Measurements from ENCODE around the gene GUK1. TPM values are rescaled to one million over a fixed set of nuclear protein-coding genes. Genes with fewer than 3 reads are reported as not detected.

Gene GUK1
- total RNA-seq, 2 experiments from 2014 or later: 375 to 376 TPM

GRCh38 chr1:228175316-228176023, 35.4 kb downstream of the GUK1 start:
- peaks cover 2% of the 10 kb centered on the region for H3K4me1 Mint-ChIP-seq (ENCODE audit: low read depth)
- no peak overlapping the region for H3K27ac Mint-ChIP-seq
- no peaks in the 10 kb centered on the region for H3K36me3 Mint-ChIP-seq (ENCODE audit: low read depth)
- ChIA-PET CTCF (interaction anchor here (6.2 kb wide), 1 partner anchor 9 kb away, joined by 28 read pairs; the partner anchor contains the start of gene IBA57), POLR2A (interaction anchor here (1.1 kb wide), 1 partner anchor 29 kb away, joined by 3 read pairs; no protein-coding TSS in a partner anchor)
- no peak for TF ChIP-seq CTCF (IDR thresholded peaks at IDR 0.05)
- ATAC-seq: no peak
- no peaks in the 10 kb centered on the region for H3K9me3 Mint-ChIP-seq
- intact Hi-C loops (cut with micrococcal nuclease): no loop called here
- no peak overlapping the region for H3K4me3 Mint-ChIP-seq
- H3K27me3 Mint-ChIP-seq: no peaks in the 10 kb centered on the region
- DNase-seq: no peak

GRCh38 chr1:228176024-228176395, 35.9 kb downstream of the GUK1 start:
- no peak overlapping the region for H3K27ac Mint-ChIP-seq
- H3K27me3 Mint-ChIP-seq: no peaks in the 10 kb centered on the region
- TF ChIP-seq CTCF (IDR thresholded peaks at IDR 0.05): no peak
- no peak overlapping the region for H3K4me3 Mint-ChIP-seq
- CTCF ChIA-PET: interaction anchor here (6.2 kb wide), 1 partner anchor 9 kb away, joined by 28 read pairs; the partner anchor contains the start of gene IBA57
- intact Hi-C loops (cut with micrococcal nuclease): no loop called here
- peaks cover 2% of the 10 kb centered on the region for H3K4me1 Mint-ChIP-seq (ENCODE audit: low read depth)
- no peaks in the 10 kb centered on the region for H3K36me3 Mint-ChIP-seq (ENCODE audit: low read depth)
- H3K9me3 Mint-ChIP-seq: no peaks in the 10 kb centered on the region
- POLR2A ChIA-PET: interaction anchor here (1.1 kb wide), 1 partner anchor 28 kb away, joined by 3 read pairs; no protein-coding TSS in a partner anchor
- DNase-seq: no peak
- no peak for ATAC-seq

- Mint-ChIP-seq H3K9me3 (no peaks in the 10 kb centered on the region), H3K27me3 (no peaks in the 10 kb centered on the region), H3K4me1 (ENCODE audit: low read depth) (peaks cover 1% of the 10 kb centered on the region), H3K4me3 (no peak overlapping the region), H3K27ac (no peak overlapping the region), H3K36me3 (ENCODE audit: low read depth) (no peaks in the 10 kb centered on the region)
- intact Hi-C loops (cut with micrococcal nuclease): no loop called here
- TF ChIP-seq CTCF (IDR thresholded peaks at IDR 0.05): no peak
- ChIA-PET POLR2A (interaction anchor here (0.6 to 1.1 kb wide), 2 partner anchors 28 to 208 kb away, joined by 3 read pairs; no protein-coding TSS in a partner anchor), CTCF (interaction anchor here (1.0 to 6.2 kb wide), 3 partner anchors 10 to 177 kb away, joined by 3 to 28 read pairs (median 3); partner anchors contain the start of gene IBA57)
- DNase-seq: no peak
- ATAC-seq: no peak
Measured at GRCh38 chr1:228176461-228177182, 36.5 kb downstream of the GUK1 start.

- DNase-seq (no peak), ATAC-seq (no peak)
- no peak for TF ChIP-seq CTCF (IDR thresholded peaks at IDR 0.05)
- no peak overlapping the region for H3K27ac Mint-ChIP-seq
- no peaks in the 10 kb centered on the region for H3K4me1 Mint-ChIP-seq (ENCODE audit: low read depth)
- no peaks in the 10 kb centered on the region for H3K27me3 Mint-ChIP-seq
- H3K9me3 Mint-ChIP-seq: no peaks in the 10 kb centered on the region
- no peaks in the 10 kb centered on the region for H3K36me3 Mint-ChIP-seq (ENCODE audit: low read depth)
- intact Hi-C loops (cut with micrococcal nuclease): no loop called here
- CTCF ChIA-PET: interaction anchor here (1.0 to 6.2 kb wide), 3 partner anchors 11 to 178 kb away, joined by 3 to 28 read pairs (median 3); partner anchors contain the start of gene IBA57
- no peak overlapping the region for H3K4me3 Mint-ChIP-seq
- POLR2A ChIA-PET: interaction anchor here (0.6 kb wide), 1 partner anchor 208 kb away, joined by 3 read pairs; no protein-coding TSS in a partner anchor
Measured at GRCh38 chr1:228177183-228177475, 37.0 kb downstream of the GUK1 start.
